ENCODE data around the gene EEPD1.
"Not testable (repeated sequence)": the region's sequence is repeated elsewhere in the genome, so short reads cannot be mapped to it uniquely, and the experiment has no call there.

Gene EEPD1

DNA sequence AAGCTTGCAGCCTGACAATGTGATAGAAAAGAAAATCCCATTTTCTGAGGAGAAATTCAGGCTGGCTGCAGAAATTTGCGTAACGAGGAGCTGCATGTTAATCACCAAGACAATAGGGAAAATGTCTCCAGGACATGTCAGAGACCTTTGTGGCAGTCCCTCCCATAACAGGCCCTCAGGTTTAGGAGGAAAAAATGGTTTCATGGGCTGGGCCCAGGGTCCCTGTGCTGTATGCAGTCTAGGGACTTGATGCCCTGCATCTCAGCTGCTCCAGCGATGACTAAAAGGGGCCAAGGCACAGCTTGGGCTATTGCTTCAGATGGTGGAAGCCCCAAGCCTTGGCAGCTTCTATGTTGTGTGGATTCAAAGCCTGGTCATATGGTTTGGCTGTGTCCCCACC, 168.2 kb downstream of the EEPD1 start:
- not testable (repeated sequence) for DNase-seq (ENCODE audit: low spot score)

DNA sequence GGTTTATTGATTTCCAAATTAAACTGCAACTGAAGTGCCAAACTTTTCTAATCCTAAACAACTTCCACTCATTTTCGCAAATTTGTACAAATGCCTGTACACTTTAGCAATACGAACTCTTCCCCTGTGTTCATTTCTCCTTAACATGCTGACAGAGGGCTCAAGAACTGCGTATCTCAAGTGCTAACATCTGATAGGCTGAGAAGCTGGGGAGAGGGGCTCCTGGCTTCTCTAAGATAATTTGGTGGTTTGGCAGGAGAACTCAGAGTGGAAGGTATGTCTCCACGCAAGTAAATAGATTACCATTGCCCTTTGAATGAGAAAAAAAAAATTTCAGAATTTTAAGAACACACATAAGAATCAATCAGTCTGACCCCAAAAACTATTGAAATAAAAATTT, 183.3 kb downstream of the EEPD1 start:
- no peak for DNase-seq (ENCODE audit: low spot score)

DNA sequence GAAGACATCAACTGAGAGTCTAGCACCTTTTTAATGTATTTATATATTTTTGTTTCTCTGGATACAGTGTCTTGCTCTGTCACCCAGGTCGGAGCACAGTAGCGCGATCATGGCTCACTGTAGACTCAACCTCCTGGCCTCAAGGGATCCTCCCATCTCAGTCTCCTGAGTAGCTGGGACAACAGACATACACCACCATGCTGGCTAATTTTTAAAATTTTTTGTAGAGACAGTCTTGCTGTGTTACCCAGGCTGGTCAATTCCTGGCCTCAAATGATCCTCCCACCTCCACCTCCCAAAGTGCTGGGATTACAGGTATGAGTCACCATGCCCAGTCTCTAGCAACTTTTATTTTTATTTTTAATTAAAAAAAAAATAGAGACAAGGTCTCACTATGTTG, 185.2 kb downstream of the EEPD1 start:
- DNase-seq (ENCODE audit: low spot score), result no peak

DNA sequence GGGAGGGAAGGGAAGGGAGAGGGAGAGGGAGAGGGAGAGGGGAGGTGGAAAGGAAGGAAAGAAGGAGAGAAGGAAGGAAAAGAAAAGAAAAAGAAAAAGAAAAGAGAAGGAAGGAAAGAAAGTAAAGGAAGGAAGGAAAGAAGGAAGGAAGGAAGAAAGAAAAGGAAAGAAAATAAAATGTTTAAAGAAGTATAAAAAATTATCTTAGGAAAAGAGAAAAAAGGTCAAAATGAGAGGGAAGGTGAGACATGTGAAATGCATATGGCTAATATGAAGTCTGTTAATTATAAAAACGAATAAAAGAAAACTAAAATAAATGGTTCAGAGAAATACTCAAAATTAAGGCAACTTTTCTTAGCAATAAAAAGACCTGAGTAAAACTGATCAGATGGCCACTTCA, 190.5 kb downstream of the EEPD1 start:
- DNase-seq (ENCODE audit: low spot score), result no peak

DNA sequence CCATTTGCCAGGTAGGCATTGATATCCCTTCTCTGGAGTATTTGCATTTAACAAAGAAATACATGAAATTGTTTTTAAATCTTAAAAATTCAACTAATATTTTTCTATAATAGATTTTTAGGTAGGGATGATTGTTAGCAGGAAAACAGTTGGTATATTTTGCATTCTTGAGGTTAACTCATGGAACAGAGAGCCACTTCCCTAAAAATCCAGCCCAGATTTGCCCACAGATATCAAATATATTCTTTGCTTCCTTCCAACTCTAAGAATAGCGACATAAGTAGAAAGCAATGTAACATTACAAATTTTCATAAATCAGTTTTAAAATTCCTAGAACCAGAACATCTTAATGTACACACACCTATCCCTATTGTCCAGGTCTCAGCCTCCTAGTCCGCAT, 191.6 kb downstream of the EEPD1 start:
- no peak for DNase-seq (ENCODE audit: low spot score)

DNA sequence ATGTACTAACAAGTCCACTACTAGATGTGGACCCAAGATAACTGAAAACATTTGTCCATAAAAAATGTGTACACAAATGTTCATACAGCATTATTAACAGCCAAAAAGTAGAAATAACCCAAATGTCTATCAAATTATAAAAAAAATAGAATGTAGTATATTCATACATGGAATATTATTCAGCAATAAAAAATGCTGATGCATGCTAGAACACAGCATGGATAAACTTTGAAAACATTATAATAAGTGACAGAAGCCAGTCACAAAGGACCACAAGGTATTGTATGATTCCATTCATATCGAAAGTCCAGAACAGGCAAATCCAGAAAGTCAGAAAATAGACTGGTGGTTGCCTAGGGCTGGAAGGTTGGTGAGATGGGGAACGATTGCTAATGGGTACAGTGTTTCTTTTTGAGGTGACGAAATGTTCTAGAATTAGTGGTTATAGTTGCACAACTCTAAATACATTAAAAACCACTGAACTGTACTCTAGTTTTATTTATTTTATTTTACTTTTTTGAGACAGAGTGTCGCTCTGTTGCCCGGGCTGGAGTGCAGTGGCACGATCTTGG, 193.3 kb downstream of the EEPD1 start:
- DNase-seq (ENCODE audit: low spot score), result no peak

DNA sequence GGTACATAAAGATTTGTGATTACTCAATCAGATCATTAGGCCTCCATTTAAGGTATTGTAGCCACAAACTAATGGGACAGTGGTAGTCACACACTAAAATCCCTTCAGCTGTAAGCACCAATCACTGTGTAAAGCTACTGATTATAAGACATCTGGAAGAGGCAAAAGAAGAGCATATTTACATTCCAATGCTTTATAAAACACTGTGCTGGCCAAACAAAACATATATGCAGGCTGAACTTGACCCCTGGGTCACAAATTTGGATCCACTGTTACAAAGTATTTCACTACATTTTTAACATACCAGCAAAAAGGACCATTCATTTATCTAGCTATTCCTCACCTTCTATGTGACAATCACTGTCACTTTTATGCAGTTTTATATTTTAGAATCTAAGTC, 195.2 kb downstream of the EEPD1 start:
- DNase-seq (ENCODE audit: low spot score), result no peak

DNA sequence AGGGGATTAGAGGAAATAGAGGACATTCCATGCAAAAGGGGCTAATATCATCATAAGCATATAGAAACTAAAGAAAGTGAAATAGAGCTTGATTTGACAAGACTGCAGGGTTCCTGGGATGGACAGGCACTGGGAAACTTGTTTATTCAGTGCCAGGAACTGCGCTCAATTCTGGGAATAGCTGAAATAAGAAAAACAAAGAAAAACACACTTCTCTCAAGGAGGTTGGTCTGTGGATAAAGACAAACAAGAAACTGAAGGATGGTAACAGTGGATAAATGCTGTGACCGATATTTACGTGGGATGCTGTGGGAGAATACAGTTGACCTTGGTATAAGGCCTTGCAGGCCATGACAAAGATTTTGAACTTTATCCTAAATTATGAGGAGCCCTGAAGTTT, 195.7 kb downstream of the EEPD1 start:
- DNase-seq (ENCODE audit: low spot score), result no peak

DNA sequence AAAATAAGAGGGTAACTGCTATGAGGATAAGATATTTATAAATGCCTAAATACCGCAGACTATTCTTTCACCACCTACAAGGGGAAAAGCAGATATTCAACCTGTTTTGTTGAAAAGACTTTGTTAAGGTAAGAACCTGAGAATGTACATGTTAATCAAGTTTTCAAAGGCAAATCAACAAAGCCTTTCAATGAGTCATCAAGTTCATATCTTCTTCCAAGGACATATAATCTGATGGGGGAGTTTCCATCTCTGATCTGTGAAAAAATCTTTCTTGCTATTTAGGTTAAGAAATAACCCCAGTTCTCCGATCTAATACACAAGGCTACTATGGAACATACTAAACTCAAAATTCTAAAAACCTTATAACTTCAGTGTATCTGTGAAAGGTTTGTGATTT, 196.6 kb downstream of the EEPD1 start:
- no peak for DNase-seq (ENCODE audit: low spot score)
